HepG2 (cell line): Measurements from ENCODE around the gene CHMP2B. TPM values are rescaled to one million over a fixed set of nuclear protein-coding genes. Genes with fewer than 3 reads are reported as not detected.

ENCODE experiments used
- ADNP ChIP-seq: sonication (generic); formaldehyde crosslinking; IDR thresholded peaks from 2 replicates; pipeline ENCODE4 v1.4.0; 2020; ENCODE audit warnings: missing genetic modification reagents
- GABPA ChIP-seq, 2 experiments: IDR thresholded peaks; 2 replicates each; pipeline ENCODE4 v1.6.1; 2011 to 2016; ENCODE audit warnings: low read depth in 2 of 2, low read length in 1 of 2, missing biosample characterization in 1 of 2, missing genetic modification characterization in 1 of 2
- HMG20B ChIP-seq: conservative IDR thresholded peaks from 2 replicates; pipeline ENCODE4 v1.6.1; 2016; ENCODE audit warnings: missing genetic modification reagents, missing compliant biosample characterization
- KAT2B ChIP-seq: fragments of 150-350 bp; IDR thresholded peaks from 2 replicates; pipeline ENCODE4 v1.6.1; 2014; ENCODE audit warnings: low read depth, low read length, borderline replicate concordance
- NFKBIZ ChIP-seq: IDR thresholded peaks from 2 replicates; pipeline ENCODE4 v1.6.1; 2018; ENCODE audit warnings: missing genetic modification reagents, missing compliant biosample characterization
- PHF21A ChIP-seq: sonication (generic); formaldehyde crosslinking; IDR thresholded peaks from 2 replicates; pipeline ENCODE4 v1.5.0; 2020; ENCODE audit warnings: mild to moderate bottlenecking, missing genetic modification reagents
- RARA ChIP-seq: IDR thresholded peaks from 2 replicates; pipeline ENCODE4 v1.6.1; 2016; ENCODE audit warnings: missing genetic modification reagents, missing compliant biosample characterization
- RFXANK ChIP-seq: IDR thresholded peaks from 2 replicates; pipeline ENCODE4 v1.6.1; 2016
- SMARCE1 ChIP-seq: fragments of 450-650 bp; IDR thresholded peaks from 2 replicates; pipeline ENCODE4 v1.6.1; 2017; ENCODE audit warnings: borderline replicate concordance
- TARDBP ChIP-seq: sonication (generic); formaldehyde crosslinking; IDR thresholded peaks from 2 replicates; pipeline ENCODE4 v1.8.0; 2022; ENCODE audit warnings: mild to moderate bottlenecking, missing genetic modification reagents
- TP53 ChIP-seq: sonication (generic); formaldehyde crosslinking; conservative IDR thresholded peaks from 2 replicates; pipeline ENCODE4 v1.4.0; 2020; ENCODE audit warnings: missing genetic modification reagents
- ZZZ3 ChIP-seq: sonication (generic); formaldehyde crosslinking; IDR thresholded peaks from 2 replicates; pipeline ENCODE4 v1.4.0; 2020; ENCODE audit warnings: missing genetic modification reagents, mild to moderate bottlenecking, borderline replicate concordance
- polyA plus RNA-seq, 8 experiments: library from polyadenylated mRNA; depleted of rRNA in 3 of 8; stranded (reverse) in 7 of 8; unstranded in 1 of 8; fragments of >200 nt; fragmentation: Illumina TruSeq in 4 of 8; extraction: Trizol in 4 of 8; gene quantifications; 2 replicates each; pipeline versions ENCODE4 v1.2.1 to v1.2.3, GENCODE V29; 2011 to 2016; ENCODE audit warnings: low read depth in 4 of 8, missing spikeins in 1 of 8, mixed read lengths in 1 of 8; ENCODE audit not compliant: insufficient read depth in 1 of 8
- total RNA-seq, 5 experiments: library from RNA; depleted of rRNA; stranded (reverse); fragments of >200 nt; fragmentation: Illumina TruSeq; extraction: Trizol; gene quantifications; 2 replicates each; pipeline ENCODE4 v1.2.3, GENCODE V29; 2016; ENCODE audit warnings: low read depth in 1 of 5
- TF ChIP-seq, protein P1 (sequence below): sonication (generic); formaldehyde crosslinking; IDR thresholded peaks from 2 replicates; pipeline ENCODE4 v1.5.1; 2020; ENCODE audit warnings: mild to moderate bottlenecking, missing genetic modification reagents, borderline replicate concordance
- TF ChIP-seq, protein P2 (sequence below): IDR thresholded peaks from 2 replicates; pipeline ENCODE4 v1.6.1; 2016; ENCODE audit warnings: low read depth, missing genetic modification reagents, missing compliant biosample characterization
- TF ChIP-seq, protein P3 (sequence below): sonication (generic); formaldehyde crosslinking; IDR thresholded peaks from 2 replicates; pipeline ENCODE4 v1.4.0; 2020; ENCODE audit warnings: missing genetic modification reagents
- TF ChIP-seq, protein P4 (sequence below): IDR thresholded peaks from 2 replicates; pipeline ENCODE4 v1.6.1; 2016
- TF ChIP-seq, protein P5 (sequence below): sonication (generic); formaldehyde crosslinking; IDR thresholded peaks from 2 replicates; pipeline ENCODE4 v1.5.0; 2020; ENCODE audit warnings: missing genetic modification reagents
- TF ChIP-seq, protein P6 (sequence below): sonication (generic); formaldehyde crosslinking; IDR thresholded peaks from 2 replicates; pipeline ENCODE4 v1.4.0; 2020; ENCODE audit warnings: missing genetic modification reagents

The CHMP2B gene
- total and polyA plus RNA-seq, 2 of the 13 experiments (the other 11 are each of a cell fraction or from before 2014, with no cell fraction given), result 6.9 to 33.5 TPM

DNA sequence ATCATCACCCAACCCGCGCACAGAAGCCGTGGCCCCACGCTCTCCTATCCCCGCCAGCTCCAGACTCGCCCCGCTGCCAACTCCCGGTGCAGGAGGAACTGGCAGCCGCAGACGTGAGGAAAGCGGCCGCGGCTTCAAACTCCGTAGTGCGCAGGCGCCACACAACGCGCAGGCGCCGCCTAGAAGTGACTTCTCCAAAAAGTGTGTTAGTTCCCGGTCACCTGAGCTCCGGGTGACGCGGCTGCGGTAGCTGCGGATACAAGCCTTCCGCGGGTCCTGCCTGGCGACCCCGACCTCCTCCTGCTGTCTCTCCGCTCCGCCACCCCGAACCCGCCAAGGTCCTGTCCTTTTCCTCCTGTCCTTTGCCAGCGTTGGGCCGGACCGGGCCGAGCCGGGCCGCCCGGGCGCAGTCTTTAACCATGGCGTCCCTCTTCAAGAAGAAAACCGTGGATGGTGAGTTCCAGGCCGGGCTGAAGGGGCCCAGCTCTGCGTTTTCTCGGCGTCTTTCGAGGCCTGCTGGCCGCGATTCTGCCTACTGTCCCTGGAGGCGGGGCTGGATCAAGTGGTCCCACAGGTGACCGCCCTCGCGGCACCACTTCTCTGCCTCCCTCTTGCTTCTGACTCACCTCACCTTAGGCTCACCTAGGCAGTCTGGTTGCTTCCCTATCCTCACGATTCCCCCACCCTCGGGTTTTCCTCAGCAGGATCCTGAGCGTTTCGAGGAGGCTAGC, at the start of gene CHMP2B (continued):
- no peak for TF ChIP-seq GABPA (IDR thresholded peaks at IDR 0.05; ENCODE audit: low read depth, low read length)
- peak; percentile 50; the same call in 1 of the 2 replicates for TF ChIP-seq GABPA (CRISPR knock-in tag; IDR thresholded peaks at IDR 0.05; ENCODE audit: low read depth)
- TF ChIP-seq ZZZ3, result no peak
- TF ChIP-seq, protein P1, sequence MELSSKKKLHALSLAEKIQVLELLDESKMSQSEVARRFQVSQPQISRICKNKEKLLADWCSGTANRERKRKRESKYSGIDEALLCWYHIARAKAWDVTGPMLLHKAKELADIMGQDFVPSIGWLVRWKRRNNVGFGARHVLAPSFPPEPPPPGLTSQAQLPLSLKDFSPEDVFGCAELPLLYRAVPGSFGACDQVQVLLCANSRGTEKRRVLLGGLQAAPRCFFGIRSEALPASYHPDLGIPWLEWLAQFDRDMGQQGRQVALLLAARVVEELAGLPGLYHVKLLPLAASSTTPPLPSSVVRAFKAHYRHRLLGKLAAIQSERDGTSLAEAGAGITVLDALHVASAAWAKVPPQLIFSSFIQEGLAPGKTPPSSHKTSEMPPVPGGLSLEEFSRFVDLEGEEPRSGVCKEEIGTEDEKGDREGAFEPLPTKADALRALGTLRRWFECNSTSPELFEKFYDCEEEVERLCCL (CRISPR knock-in tag), result no peak
- no peak for TF ChIP-seq SMARCE1
- TF ChIP-seq, protein P2, sequence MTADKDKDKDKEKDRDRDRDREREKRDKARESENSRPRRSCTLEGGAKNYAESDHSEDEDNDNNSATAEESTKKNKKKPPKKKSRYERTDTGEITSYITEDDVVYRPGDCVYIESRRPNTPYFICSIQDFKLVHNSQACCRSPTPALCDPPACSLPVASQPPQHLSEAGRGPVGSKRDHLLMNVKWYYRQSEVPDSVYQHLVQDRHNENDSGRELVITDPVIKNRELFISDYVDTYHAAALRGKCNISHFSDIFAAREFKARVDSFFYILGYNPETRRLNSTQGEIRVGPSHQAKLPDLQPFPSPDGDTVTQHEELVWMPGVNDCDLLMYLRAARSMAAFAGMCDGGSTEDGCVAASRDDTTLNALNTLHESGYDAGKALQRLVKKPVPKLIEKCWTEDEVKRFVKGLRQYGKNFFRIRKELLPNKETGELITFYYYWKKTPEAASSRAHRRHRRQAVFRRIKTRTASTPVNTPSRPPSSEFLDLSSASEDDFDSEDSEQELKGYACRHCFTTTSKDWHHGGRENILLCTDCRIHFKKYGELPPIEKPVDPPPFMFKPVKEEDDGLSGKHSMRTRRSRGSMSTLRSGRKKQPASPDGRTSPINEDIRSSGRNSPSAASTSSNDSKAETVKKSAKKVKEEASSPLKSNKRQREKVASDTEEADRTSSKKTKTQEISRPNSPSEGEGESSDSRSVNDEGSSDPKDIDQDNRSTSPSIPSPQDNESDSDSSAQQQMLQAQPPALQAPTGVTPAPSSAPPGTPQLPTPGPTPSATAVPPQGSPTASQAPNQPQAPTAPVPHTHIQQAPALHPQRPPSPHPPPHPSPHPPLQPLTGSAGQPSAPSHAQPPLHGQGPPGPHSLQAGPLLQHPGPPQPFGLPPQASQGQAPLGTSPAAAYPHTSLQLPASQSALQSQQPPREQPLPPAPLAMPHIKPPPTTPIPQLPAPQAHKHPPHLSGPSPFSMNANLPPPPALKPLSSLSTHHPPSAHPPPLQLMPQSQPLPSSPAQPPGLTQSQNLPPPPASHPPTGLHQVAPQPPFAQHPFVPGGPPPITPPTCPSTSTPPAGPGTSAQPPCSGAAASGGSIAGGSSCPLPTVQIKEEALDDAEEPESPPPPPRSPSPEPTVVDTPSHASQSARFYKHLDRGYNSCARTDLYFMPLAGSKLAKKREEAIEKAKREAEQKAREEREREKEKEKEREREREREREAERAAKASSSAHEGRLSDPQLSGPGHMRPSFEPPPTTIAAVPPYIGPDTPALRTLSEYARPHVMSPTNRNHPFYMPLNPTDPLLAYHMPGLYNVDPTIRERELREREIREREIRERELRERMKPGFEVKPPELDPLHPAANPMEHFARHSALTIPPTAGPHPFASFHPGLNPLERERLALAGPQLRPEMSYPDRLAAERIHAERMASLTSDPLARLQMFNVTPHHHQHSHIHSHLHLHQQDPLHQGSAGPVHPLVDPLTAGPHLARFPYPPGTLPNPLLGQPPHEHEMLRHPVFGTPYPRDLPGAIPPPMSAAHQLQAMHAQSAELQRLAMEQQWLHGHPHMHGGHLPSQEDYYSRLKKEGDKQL (CRISPR knock-in tag), result no peak
- no peak for TF ChIP-seq RARA (CRISPR knock-in tag)
- no peak for TF ChIP-seq TARDBP (CRISPR knock-in tag)
- no peak for TF ChIP-seq HMG20B (CRISPR knock-in tag)
- TF ChIP-seq, protein P3, sequence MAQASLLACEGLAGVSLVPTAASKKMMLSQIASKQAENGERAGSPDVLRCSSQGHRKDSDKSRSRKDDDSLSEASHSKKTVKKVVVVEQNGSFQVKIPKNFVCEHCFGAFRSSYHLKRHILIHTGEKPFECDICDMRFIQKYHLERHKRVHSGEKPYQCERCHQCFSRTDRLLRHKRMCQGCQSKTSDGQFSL (CRISPR knock-in tag), result no peak
- TF ChIP-seq, protein P4, sequence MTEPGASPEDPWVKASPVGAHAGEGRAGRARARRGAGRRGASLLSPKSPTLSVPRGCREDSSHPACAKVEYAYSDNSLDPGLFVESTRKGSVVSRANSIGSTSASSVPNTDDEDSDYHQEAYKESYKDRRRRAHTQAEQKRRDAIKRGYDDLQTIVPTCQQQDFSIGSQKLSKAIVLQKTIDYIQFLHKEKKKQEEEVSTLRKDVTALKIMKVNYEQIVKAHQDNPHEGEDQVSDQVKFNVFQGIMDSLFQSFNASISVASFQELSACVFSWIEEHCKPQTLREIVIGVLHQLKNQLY (CRISPR knock-in tag), result no peak
- no peak for TF ChIP-seq NFKBIZ
- TF ChIP-seq TP53 (CRISPR knock-in tag), result no peak
- peak; percentile 66; the same call in 1 of the 2 replicates for TF ChIP-seq PHF21A (CRISPR knock-in tag)
- TF ChIP-seq, protein P5, sequence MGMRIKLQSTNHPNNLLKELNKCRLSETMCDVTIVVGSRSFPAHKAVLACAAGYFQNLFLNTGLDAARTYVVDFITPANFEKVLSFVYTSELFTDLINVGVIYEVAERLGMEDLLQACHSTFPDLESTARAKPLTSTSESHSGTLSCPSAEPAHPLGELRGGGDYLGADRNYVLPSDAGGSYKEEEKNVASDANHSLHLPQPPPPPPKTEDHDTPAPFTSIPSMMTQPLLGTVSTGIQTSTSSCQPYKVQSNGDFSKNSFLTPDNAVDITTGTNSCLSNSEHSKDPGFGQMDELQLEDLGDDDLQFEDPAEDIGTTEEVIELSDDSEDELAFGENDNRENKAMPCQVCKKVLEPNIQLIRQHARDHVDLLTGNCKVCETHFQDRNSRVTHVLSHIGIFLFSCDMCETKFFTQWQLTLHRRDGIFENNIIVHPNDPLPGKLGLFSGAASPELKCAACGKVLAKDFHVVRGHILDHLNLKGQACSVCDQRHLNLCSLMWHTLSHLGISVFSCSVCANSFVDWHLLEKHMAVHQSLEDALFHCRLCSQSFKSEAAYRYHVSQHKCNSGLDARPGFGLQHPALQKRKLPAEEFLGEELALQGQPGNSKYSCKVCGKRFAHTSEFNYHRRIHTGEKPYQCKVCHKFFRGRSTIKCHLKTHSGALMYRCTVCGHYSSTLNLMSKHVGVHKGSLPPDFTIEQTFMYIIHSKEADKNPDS, result no peak
- TF ChIP-seq KAT2B, result no peak
- TF ChIP-seq RFXANK (CRISPR knock-in tag), result no peak
- TF ChIP-seq, protein P6, sequence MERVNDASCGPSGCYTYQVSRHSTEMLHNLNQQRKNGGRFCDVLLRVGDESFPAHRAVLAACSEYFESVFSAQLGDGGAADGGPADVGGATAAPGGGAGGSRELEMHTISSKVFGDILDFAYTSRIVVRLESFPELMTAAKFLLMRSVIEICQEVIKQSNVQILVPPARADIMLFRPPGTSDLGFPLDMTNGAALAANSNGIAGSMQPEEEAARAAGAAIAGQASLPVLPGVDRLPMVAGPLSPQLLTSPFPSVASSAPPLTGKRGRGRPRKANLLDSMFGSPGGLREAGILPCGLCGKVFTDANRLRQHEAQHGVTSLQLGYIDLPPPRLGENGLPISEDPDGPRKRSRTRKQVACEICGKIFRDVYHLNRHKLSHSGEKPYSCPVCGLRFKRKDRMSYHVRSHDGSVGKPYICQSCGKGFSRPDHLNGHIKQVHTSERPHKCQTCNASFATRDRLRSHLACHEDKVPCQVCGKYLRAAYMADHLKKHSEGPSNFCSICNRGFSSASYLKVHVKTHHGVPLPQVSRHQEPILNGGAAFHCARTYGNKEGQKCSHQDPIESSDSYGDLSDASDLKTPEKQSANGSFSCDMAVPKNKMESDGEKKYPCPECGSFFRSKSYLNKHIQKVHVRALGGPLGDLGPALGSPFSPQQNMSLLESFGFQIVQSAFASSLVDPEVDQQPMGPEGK, result no peak
- TF ChIP-seq ADNP (CRISPR knock-in tag), result no peak
